K562 (cell line): ENCODE measurements around the gene EIF4G1. TPM values are rescaled to one million over a fixed set of nuclear protein-coding genes. Genes with fewer than 3 reads are reported as not detected.

ENCODE experiments used
- CBFA2T2 ChIP-seq: fragments of 450-650 bp; conservative IDR thresholded peaks from 2 replicates; pipeline ENCODE4 v1.6.1; 2017; ENCODE audit warnings: mild to moderate bottlenecking
- CREB1 ChIP-seq, 2 experiments: sonication (generic) in 1 of 2; formaldehyde crosslinking in 1 of 2; IDR thresholded peaks; 2 replicates each; pipeline versions ENCODE4 v1.6.1 to v1.8.0; 2012 to 2022; ENCODE audit warnings: inconsistent platforms in 1 of 2, mild to moderate bottlenecking in 1 of 2, missing genetic modification reagents in 1 of 2, moderate library complexity in 1 of 2
- GABPA ChIP-seq: fragments of 200-800 bp; sonication (Bioruptor generic); conservative IDR thresholded peaks from 2 replicates; pipeline ENCODE4 v1.6.1; 2016; ENCODE audit warnings: low read depth, missing genetic modification characterization, missing compliant biosample characterization
- MCM2 ChIP-seq: fragments of 450-650 bp; IDR thresholded peaks from 2 replicates; pipeline ENCODE4 v1.6.1; 2017; ENCODE audit warnings: low read depth, mild to moderate bottlenecking
- NFIX ChIP-seq: fragments of 250-450 bp; sonication (Bioruptor Pico); IDR thresholded peaks from 2 replicates; pipeline ENCODE4 v1.4.0; 2020; ENCODE audit warnings: low read depth, mild to moderate bottlenecking, moderate library complexity
- RAD21 ChIP-seq, 2 experiments: fragments of 250-450 bp in 1 of 2; fragments of 450-650 bp in 1 of 2; sonication (Bioruptor Pico) in 1 of 2; formaldehyde crosslinking in 1 of 2; IDR thresholded peaks in 1 of 2; conservative IDR thresholded peaks in 1 of 2; 2 replicates each; pipeline versions ENCODE4 v1.4.0 to v1.8.0; 2020 to 2022; ENCODE audit warnings: mild to moderate bottlenecking in 2 of 2, moderate library complexity in 1 of 2
- RFX7 ChIP-seq: fragments of 250-450 bp; sonication (Bioruptor Pico); IDR thresholded peaks from 2 replicates; pipeline ENCODE4 v1.5.1; 2021; ENCODE audit warnings: mild to moderate bottlenecking
- SIN3A ChIP-seq, 2 experiments: fragments of 150-350 bp in 1 of 2; IDR thresholded peaks; 2 replicates each; pipeline ENCODE4 v1.6.1; 2011 to 2016; ENCODE audit warnings: borderline replicate concordance in 2 of 2, low read depth in 2 of 2, low read length in 2 of 2, mild to moderate bottlenecking in 2 of 2, moderate library complexity in 2 of 2; ENCODE audit not compliant: control insufficient read depth in 1 of 2
- SRSF7 ChIP-seq: fragments of 200-400 bp; formaldehyde crosslinking; optimal IDR thresholded peaks from 2 replicates; pipeline ENCODE3; 2017; ENCODE audit warnings: mild to moderate bottlenecking, low read depth, low read length
- TAL1 ChIP-seq: fragments of 450-650 bp; IDR thresholded peaks from 2 replicates; pipeline ENCODE4 v1.6.1; 2016; ENCODE audit warnings: mild to moderate bottlenecking
- TBP ChIP-seq: optimal IDR thresholded peaks from 2 replicates; pipeline ENCODE3; 2011; ENCODE audit warnings: low read depth, low read length, improper control_type of control experiment
- ZEB2 ChIP-seq: fragments of 450-650 bp; IDR thresholded peaks from 2 replicates; pipeline ENCODE4 v1.6.1; 2016
- ZNF134 ChIP-seq: fragments of 250-450 bp; sonication (Bioruptor Pico); conservative IDR thresholded peaks from 2 replicates; pipeline ENCODE4 v1.4.0; 2020
- polyA plus RNA-seq, 8 experiments: library from polyadenylated mRNA; depleted of rRNA in 4 of 8; stranded (reverse) in 5 of 8; unstranded in 3 of 8; fragments of >200 nt; fragmentation: Nextera tagmentation in 2 of 8; fragmentation: Illumina TruSeq in 1 of 8; extraction: Ambion mirVana in 2 of 8; extraction: Trizol in 1 of 8; gene quantifications; 2 replicates each; pipeline versions ENCODE4 v1.2.1 to v1.2.3, GENCODE V29; 2011 to 2014; ENCODE audit warnings: inconsistent platforms in 1 of 8, missing spikeins in 1 of 8
- total RNA-seq, 7 experiments: library from RNA; depleted of rRNA in 6 of 7; stranded (reverse); fragments of >200 nt in 6 of 7; fragmentation: Illumina TruSeq in 2 of 7; extraction: Trizol in 2 of 7; gene quantifications; 2 replicates each; pipeline versions ENCODE4 v1.2.1 to v1.2.3, GENCODE V29; 2011 to 2021; ENCODE audit warnings: low replicate concordance in 1 of 7
- TF ChIP-seq, protein P1 (sequence below): sonication (generic); formaldehyde crosslinking; IDR thresholded peaks from 2 replicates; pipeline ENCODE4 v1.8.0; 2023; ENCODE audit warnings: missing genetic modification reagents, mild to moderate bottlenecking, borderline replicate concordance
- TF ChIP-seq, protein P2 (sequence below): sonication (generic); formaldehyde crosslinking; IDR thresholded peaks from 2 replicates; pipeline ENCODE4 v1.8.0; 2023; ENCODE audit warnings: mild to moderate bottlenecking, missing genetic modification reagents
- TF ChIP-seq, protein P3 (sequence below): fragments of 150-350 bp; IDR thresholded peaks from 2 replicates; pipeline ENCODE4 v1.6.1; 2014; ENCODE audit warnings: low read depth, mild to moderate bottlenecking, low read length, borderline replicate concordance
- TF ChIP-seq, protein P4 (sequence below): fragments of 450-650 bp; formaldehyde crosslinking; IDR thresholded peaks from 2 replicates; pipeline ENCODE4 v1.4.0; 2020; ENCODE audit warnings: mild to moderate bottlenecking

The EIF4G1 gene
- total and polyA plus RNA-seq, 9 of the 15 experiments (the other 6 are each of a cell fraction or from before 2014, with no cell fraction given): 4.6 to 505 (median 155) TPM

DNA sequence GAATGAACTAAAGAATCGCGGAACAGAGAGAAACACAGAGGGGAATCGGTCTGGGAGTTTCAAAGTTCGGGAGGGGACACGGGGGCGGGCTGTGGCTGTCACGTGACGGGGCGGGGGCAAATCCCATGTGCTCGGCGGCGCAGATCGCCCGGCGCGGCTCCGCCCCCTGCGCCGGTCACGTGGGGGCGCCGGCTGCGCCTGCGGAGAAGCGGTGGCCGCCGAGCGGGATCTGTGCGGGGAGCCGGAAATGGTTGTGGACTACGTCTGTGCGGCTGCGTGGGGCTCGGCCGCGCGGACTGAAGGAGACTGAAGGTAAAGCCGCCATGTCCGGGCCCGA is at the start of gene EIF4G1 (continued):
- TF ChIP-seq, protein P1, sequence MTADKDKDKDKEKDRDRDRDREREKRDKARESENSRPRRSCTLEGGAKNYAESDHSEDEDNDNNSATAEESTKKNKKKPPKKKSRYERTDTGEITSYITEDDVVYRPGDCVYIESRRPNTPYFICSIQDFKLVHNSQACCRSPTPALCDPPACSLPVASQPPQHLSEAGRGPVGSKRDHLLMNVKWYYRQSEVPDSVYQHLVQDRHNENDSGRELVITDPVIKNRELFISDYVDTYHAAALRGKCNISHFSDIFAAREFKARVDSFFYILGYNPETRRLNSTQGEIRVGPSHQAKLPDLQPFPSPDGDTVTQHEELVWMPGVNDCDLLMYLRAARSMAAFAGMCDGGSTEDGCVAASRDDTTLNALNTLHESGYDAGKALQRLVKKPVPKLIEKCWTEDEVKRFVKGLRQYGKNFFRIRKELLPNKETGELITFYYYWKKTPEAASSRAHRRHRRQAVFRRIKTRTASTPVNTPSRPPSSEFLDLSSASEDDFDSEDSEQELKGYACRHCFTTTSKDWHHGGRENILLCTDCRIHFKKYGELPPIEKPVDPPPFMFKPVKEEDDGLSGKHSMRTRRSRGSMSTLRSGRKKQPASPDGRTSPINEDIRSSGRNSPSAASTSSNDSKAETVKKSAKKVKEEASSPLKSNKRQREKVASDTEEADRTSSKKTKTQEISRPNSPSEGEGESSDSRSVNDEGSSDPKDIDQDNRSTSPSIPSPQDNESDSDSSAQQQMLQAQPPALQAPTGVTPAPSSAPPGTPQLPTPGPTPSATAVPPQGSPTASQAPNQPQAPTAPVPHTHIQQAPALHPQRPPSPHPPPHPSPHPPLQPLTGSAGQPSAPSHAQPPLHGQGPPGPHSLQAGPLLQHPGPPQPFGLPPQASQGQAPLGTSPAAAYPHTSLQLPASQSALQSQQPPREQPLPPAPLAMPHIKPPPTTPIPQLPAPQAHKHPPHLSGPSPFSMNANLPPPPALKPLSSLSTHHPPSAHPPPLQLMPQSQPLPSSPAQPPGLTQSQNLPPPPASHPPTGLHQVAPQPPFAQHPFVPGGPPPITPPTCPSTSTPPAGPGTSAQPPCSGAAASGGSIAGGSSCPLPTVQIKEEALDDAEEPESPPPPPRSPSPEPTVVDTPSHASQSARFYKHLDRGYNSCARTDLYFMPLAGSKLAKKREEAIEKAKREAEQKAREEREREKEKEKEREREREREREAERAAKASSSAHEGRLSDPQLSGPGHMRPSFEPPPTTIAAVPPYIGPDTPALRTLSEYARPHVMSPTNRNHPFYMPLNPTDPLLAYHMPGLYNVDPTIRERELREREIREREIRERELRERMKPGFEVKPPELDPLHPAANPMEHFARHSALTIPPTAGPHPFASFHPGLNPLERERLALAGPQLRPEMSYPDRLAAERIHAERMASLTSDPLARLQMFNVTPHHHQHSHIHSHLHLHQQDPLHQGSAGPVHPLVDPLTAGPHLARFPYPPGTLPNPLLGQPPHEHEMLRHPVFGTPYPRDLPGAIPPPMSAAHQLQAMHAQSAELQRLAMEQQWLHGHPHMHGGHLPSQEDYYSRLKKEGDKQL (CRISPR knock-in tag): no peak
- TF ChIP-seq GABPA (tag): peak; percentile 80
- no peak for TF ChIP-seq SRSF7
- TF ChIP-seq CBFA2T2: peak; percentile 86
- peak; percentile 87 for TF ChIP-seq TBP
- TF ChIP-seq NFIX (CRISPR knock-in tag): no peak
- TF ChIP-seq, protein P2, sequence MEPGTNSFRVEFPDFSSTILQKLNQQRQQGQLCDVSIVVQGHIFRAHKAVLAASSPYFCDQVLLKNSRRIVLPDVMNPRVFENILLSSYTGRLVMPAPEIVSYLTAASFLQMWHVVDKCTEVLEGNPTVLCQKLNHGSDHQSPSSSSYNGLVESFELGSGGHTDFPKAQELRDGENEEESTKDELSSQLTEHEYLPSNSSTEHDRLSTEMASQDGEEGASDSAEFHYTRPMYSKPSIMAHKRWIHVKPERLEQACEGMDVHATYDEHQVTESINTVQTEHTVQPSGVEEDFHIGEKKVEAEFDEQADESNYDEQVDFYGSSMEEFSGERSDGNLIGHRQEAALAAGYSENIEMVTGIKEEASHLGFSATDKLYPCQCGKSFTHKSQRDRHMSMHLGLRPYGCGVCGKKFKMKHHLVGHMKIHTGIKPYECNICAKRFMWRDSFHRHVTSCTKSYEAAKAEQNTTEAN (CRISPR knock-in tag): no peak
- no peak for TF ChIP-seq RFX7 (CRISPR knock-in tag)
- no peak; the same call in 1 of the 2 replicates for TF ChIP-seq CREB1 (IDR thresholded peaks at IDR 0.05)
- no peak for TF ChIP-seq CREB1 (CRISPR knock-in tag; IDR thresholded peaks at IDR 0.05)
- no peak for TF ChIP-seq MCM2
- TF ChIP-seq, protein P3, sequence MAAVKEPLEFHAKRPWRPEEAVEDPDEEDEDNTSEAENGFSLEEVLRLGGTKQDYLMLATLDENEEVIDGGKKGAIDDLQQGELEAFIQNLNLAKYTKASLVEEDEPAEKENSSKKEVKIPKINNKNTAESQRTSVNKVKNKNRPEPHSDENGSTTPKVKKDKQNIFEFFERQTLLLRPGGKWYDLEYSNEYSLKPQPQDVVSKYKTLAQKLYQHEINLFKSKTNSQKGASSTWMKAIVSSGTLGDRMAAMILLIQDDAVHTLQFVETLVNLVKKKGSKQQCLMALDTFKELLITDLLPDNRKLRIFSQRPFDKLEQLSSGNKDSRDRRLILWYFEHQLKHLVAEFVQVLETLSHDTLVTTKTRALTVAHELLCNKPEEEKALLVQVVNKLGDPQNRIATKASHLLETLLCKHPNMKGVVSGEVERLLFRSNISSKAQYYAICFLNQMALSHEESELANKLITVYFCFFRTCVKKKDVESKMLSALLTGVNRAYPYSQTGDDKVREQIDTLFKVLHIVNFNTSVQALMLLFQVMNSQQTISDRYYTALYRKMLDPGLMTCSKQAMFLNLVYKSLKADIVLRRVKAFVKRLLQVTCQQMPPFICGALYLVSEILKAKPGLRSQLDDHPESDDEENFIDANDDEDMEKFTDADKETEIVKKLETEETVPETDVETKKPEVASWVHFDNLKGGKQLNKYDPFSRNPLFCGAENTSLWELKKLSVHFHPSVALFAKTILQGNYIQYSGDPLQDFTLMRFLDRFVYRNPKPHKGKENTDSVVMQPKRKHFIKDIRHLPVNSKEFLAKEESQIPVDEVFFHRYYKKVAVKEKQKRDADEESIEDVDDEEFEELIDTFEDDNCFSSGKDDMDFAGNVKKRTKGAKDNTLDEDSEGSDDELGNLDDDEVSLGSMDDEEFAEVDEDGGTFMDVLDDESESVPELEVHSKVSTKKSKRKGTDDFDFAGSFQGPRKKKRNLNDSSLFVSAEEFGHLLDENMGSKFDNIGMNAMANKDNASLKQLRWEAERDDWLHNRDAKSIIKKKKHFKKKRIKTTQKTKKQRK: no peak
- TF ChIP-seq, protein P4, sequence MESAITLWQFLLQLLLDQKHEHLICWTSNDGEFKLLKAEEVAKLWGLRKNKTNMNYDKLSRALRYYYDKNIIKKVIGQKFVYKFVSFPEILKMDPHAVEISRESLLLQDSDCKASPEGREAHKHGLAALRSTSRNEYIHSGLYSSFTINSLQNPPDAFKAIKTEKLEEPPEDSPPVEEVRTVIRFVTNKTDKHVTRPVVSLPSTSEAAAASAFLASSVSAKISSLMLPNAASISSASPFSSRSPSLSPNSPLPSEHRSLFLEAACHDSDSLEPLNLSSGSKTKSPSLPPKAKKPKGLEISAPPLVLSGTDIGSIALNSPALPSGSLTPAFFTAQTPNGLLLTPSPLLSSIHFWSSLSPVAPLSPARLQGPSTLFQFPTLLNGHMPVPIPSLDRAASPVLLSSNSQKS (CRISPR knock-in tag): no peak
- no peak for TF ChIP-seq RAD21 (CRISPR knock-in tag; conservative IDR thresholded peaks at IDR 0.05 in 1 of 2, IDR thresholded peaks at IDR 0.05 in 1 of 2)
- TF ChIP-seq TAL1: no peak
- TF ChIP-seq SIN3A (IDR thresholded peaks at IDR 0.05; ENCODE audit: borderline replicate concordance in 2 of 2, control insufficient read depth in 1 of 2, low read depth in 2 of 2, low read length in 2 of 2): peak in 1 of 2 experiments; percentile 59; a peak in 1 of 4 replicates
- no peak for TF ChIP-seq ZEB2
- no peak for TF ChIP-seq ZNF134
